Measurements from ENCODE around the gene DRAM2.

DNA sequence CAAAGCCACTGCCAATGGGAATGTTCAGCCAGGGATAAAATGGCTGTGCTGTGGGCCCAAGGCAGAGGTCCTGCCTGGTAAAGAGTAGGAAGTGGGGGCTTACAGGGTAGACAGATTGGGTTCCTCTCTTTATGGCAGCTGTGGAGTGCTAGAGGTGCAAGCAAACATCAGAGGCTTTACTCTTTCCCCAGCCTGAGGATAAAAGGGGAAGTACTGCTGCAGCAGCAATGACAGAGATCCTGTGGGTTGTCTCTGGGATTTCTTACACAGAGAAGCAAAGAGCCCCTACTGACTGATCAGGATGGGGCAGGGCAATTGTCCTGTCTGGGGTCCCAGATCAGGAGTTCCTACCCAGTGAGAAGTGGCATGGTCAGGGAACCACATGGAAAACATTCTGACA is 54.2 kb downstream of the DRAM2 start:
- TF ChIP-seq, protein P1, sequence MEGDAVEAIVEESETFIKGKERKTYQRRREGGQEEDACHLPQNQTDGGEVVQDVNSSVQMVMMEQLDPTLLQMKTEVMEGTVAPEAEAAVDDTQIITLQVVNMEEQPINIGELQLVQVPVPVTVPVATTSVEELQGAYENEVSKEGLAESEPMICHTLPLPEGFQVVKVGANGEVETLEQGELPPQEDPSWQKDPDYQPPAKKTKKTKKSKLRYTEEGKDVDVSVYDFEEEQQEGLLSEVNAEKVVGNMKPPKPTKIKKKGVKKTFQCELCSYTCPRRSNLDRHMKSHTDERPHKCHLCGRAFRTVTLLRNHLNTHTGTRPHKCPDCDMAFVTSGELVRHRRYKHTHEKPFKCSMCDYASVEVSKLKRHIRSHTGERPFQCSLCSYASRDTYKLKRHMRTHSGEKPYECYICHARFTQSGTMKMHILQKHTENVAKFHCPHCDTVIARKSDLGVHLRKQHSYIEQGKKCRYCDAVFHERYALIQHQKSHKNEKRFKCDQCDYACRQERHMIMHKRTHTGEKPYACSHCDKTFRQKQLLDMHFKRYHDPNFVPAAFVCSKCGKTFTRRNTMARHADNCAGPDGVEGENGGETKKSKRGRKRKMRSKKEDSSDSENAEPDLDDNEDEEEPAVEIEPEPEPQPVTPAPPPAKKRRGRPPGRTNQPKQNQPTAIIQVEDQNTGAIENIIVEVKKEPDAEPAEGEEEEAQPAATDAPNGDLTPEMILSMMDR (IDR thresholded peaks at IDR 0.05; ENCODE audit: extremely low read depth in 1 of 2, insufficient read depth in 1 of 2, low read depth in 1 of 2, low read length in 2 of 2): no peak
- no peak for TF ChIP-seq POLR2AphosphoS5 (IDR thresholded peaks at IDR 0.05; ENCODE audit: insufficient read depth, low read depth, low read length)
- no peak for TF ChIP-seq EZH2 (IDR thresholded peaks at IDR 0.05; ENCODE audit: borderline replicate concordance, low read depth, low read length, severe bottlenecking)
- TF ChIP-seq, protein P2, sequence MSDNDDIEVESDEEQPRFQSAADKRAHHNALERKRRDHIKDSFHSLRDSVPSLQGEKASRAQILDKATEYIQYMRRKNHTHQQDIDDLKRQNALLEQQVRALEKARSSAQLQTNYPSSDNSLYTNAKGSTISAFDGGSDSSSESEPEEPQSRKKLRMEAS (IDR thresholded peaks at IDR 0.05; ENCODE audit: insufficient read depth, insufficient read length): no peak
- no peak for TF ChIP-seq JUN (IDR thresholded peaks at IDR 0.05; ENCODE audit: borderline replicate concordance, insufficient read depth, insufficient read length, low read depth)
- TF ChIP-seq POLR2A (IDR thresholded peaks at IDR 0.05; ENCODE audit: low read depth, low read length): no peak
- no peak for TF ChIP-seq MYC (IDR thresholded peaks at IDR 0.05; ENCODE audit: low read depth, low read length)
